Measurements from ENCODE around the gene HJURP.

The HJURP gene

GRCh38 chr2:233847248-233847898 lies 7.0 kb downstream of the HJURP start:
- no peak for DNase-seq (ENCODE audit: low read depth)

GRCh38 chr2:233846387-233847247 lies 7.7 kb downstream of the HJURP start:
- no peak for DNase-seq (ENCODE audit: low read depth)

- no peak for DNase-seq (ENCODE audit: low read depth)
These were observed 8.9 kb downstream of the HJURP start for GRCh38 chr2:233845301-233846060.

- no peak for DNase-seq (ENCODE audit: low read depth)
These were observed 9.5 kb downstream of the HJURP start for GRCh38 chr2:233844836-233845235.

GRCh38 chr2:233844064-233844807 lies 10.1 kb downstream of the HJURP start:
- no peak for DNase-seq (ENCODE audit: low read depth)

GRCh38 chr2:233841183-233841582 lies 13.2 kb downstream of the HJURP start:
- no peak for DNase-seq (ENCODE audit: low read depth)

- no peak for DNase-seq (ENCODE audit: low read depth)
These were observed 13.8 kb downstream of the HJURP start for GRCh38 chr2:233840520-233840919.

GRCh38 chr2:233839447-233839820 lies 14.9 kb downstream of the HJURP start:
- DNase-seq (ENCODE audit: low read depth) = no peak

GRCh38 chr2:233838726-233839446 lies 15.4 kb downstream of the HJURP start:
- DNase-seq (ENCODE audit: low read depth) = no peak

- DNase-seq (ENCODE audit: low read depth) = no peak
These were observed 16.1 kb downstream of the HJURP start for GRCh38 chr2:233838251-233838650.

GRCh38 chr2:233837694-233838229 lies 16.6 kb downstream of the HJURP start:
- DNase-seq (ENCODE audit: low read depth) = no peak

GRCh38 chr2:233836359-233836758 lies 18.0 kb downstream of the HJURP start:
- DNase-seq (ENCODE audit: low read depth) = no peak

GRCh38 chr2:233835230-233836186 lies 18.8 kb downstream of the HJURP start:
- no peak for DNase-seq (ENCODE audit: low read depth)

GRCh38 chr2:233833345-233833744 lies 21.0 kb downstream of the HJURP start:
- no peak for DNase-seq (ENCODE audit: low read depth)

- DNase-seq (ENCODE audit: low read depth) = peak; percentile 43
These were observed 21.4 kb downstream of the HJURP start for GRCh38 chr2:233832869-233833311.

GRCh38 chr2:233832414-233832813 lies 21.9 kb downstream of the HJURP start:
- DNase-seq (ENCODE audit: low read depth) = no peak

GRCh38 chr2:233831861-233832260 lies 22.5 kb downstream of the HJURP start:
- no peak for DNase-seq (ENCODE audit: low read depth)

GRCh38 chr2:233831011-233831721 lies 23.2 kb downstream of the HJURP start:
- DNase-seq (ENCODE audit: low read depth) = no peak

- DNase-seq (ENCODE audit: low read depth) = no peak
These were observed 24.1 kb downstream of the HJURP start for GRCh38 chr2:233830111-233830802.

All from non-pigmented ciliary epithelial cell (primary cell).